ENCODE results near the gene ACTA2.

ACTA2 gene

DNA sequence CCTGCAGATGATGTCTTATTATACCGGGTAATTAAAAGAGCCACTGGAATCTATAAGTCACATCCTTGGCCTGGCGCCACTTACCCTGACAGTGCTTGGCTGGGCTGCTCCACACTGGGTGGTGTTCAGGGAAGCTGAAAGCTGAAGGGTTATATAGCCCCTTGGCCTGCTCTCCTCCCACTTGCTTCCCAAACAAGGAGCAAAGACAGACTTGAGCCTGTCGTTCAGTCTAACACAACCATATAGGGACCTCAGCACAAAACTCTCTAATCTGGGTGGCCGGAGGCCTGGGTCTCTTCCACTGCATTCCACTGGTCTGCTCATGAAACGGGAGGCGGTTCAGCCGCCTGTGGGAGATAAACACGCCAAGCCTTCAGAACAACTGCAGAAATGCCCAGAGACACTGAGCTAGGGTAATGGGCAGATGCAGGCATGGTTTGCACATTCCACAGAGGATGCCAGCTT lies at the start of gene ACTA2:
TSS of gene ACTA2 (minus strand) at position 127 of the 465 bp plus-strand sequence. CDS start 3,843 bp downstream, outside the sequence.
- DNase-seq (ENCODE audit: low read depth, low spot score): no peak

DNA sequence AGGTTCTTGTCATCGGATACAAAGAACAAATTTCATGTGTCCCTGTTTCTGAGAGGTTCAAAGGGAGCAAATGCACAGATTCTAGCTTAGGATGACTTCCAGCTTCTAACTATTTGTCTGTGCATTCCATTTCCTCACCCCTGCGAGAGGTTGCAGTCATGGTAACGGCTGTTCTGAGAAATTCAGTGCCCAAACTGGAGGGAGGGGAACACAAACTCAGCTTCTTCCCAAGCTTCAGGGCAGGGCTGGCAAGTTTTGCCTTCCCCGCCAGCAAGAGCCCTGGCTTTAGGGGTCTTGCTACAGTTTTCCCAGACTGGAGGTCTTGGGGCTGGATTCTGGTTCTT lies 49.1 kb upstream of the ACTA2 start:
- no peak for DNase-seq (ENCODE audit: low read depth, low spot score)

DNA sequence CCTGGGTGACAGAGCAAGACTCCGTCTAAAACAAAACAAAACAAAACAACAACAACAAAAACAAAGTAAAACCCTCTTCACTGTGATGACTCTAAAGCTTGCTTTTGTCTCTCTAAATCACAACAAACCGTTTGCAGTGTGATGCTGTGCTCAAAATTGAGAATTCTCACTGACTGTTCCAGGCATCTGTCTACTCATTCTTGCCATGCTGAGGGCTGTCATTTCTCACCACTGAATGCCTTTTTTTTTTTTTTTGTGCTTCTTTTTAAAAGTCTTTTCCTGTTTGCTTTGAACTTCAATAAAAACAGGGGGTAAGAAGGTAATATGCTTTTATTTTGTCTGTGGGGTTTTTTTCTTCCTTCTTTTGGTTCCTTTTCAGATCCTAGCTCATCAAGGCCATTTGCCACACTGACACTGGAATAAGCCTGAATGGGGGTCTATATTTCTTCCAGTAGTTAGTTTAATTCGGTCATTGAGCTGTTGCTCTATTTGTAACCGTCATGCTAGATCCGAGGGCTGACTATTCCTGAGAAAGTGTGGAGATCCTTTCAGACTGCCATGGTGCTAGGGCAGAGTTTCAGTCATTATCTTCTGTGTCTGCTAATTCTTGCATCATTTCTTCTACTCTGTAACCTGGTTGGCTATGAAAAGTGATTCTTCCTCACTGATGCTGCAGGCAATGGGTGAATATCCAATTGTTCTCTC lies 48.6 kb upstream of the ACTA2 start:
- DNase-seq (ENCODE audit: low read depth, low spot score): no peak

DNA sequence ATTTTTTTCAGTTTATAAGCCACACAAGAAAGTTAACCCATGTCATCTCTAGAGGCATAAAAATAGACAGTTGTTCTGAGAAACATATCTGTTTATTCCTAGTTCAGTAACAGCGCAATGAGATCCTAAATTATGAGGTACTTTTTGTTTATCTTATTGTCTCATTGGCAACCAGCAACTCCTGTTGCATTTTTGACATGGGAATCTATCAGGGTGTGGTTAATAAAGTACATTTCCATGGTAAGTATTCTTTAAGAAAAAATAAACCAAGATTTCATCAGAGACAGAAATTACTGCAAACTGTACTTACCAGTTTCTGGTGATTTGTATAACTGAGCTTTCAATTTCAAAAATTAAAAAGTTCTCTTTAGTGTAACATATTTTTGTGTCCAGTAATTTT lies 47.1 kb upstream of the ACTA2 start:
- DNase-seq (ENCODE audit: low read depth, low spot score): no peak

DNA sequence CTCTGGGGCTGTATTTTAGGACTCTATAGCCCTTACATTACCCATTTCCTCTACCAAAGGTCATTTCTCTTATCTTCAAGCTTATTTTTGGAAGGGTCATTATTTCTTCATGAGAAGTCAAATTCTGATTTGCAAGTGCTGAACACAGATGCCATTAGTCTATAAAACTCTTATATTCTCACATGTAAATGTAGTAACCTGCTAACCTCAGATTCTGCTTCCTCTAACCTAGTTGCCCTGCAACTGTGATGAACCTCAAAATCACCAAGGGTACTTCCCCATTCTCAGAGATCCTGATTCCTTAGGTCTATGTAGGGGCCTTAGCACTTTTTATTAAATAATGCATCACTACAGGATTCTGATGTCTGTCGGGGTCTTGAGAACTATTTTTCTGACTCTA lies 44.4 kb upstream of the ACTA2 start:
- no peak for DNase-seq (ENCODE audit: low read depth, low spot score)

DNA sequence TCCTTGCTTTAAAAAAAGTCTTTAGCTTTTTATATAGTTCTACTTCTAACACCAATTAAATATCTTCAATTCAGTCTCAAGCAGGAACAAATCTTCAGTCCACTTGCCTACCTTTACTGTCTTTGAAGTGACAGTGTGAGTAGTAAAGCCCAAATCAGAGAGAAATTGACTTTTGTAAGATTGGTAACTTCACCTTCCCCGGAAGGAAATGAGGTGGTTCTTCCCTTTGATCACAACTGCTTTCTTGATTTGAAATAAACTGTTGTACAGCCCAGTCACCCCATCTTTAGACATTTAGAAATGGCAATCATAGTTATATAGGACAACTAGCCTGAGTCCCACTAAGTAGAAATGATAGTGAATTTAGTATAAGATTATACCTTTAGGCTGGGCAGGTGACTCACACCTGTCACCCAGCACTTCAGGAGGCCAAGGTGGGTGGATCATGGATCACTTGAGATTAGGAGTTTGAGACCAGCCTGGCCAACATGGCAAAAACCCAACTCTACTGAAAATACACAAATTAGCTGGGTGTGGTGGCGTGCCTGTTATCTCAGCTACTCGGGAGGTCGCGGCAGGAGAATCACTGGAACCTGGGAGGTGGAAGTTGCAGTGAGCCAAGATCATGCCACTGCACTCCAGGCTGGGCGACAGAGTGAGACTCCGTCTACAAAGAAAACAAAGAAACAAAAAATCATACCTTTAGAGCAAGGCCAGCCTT lies 42.7 kb upstream of the ACTA2 start:
- no peak for DNase-seq (ENCODE audit: low read depth, low spot score)

DNA sequence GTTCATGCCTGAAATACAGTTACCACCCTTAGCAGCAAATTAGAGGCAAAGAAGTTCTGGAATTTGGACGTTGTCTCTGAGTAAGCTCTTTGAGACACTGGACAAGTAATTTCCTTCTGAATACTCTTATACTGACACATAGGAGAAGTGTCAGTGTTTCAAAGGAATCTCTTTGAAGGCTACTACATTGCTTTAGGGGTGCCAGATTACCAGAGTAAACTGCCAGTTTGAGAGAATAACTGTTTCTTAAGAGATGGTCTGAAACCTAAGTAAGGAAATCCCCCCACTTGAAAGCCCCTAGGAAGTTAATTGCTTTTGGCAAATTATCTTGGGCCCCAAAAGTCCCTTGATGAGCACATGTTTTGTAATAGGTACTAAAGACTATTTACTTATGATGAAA lies 41.4 kb upstream of the ACTA2 start:
- DNase-seq (ENCODE audit: low read depth, low spot score): no peak

DNA sequence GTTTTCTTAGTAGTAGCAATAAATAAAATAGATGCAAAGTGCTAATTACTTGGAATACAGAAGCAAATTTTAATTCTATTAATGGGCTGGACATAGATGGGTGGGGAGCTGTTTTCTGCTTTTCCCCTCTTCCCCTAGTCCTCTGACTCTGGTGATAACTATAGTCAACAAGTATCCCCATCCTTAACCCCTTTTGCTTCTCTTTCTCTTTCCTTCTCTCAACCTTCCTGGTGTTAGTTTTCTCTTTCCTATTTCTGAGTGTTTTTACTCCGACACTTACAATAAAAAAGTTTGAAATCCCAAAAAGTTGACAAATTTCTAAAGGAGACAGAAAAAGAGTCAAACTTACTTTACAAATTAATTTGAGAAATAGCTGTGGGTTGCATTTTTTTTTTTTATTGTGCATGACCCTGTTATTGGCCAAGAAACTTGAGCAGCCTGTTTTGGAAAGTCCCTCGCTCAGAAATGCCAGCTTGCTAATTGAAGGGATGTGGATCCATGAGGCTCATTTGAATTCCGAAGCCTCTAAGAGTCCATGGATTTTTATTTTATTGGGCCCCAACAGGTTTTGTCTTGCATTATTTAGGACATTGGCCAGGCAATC lies 40.5 kb upstream of the ACTA2 start:
- DNase-seq (ENCODE audit: low read depth, low spot score): no peak

DNA sequence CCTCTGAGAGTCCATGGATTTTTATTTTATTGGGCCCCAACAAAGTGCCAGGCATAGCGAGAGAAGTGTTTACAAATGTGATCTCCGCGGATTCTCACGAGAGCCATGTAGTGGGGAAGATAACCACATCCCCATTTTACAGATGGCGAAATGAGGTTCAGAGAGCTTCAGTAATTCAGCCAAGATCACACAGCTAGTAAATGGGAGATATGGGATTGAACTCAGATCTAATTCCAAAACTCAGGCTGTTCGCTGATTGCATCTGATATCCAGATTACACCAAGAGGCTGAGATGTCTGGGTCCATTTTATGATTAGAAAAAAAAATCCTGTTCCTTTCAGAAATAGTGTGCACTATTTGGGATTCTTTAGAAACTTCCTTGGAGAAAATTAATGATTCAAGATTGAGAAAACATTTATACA lies 39.3 kb upstream of the ACTA2 start:
- DNase-seq (ENCODE audit: low read depth, low spot score): no peak

DNA sequence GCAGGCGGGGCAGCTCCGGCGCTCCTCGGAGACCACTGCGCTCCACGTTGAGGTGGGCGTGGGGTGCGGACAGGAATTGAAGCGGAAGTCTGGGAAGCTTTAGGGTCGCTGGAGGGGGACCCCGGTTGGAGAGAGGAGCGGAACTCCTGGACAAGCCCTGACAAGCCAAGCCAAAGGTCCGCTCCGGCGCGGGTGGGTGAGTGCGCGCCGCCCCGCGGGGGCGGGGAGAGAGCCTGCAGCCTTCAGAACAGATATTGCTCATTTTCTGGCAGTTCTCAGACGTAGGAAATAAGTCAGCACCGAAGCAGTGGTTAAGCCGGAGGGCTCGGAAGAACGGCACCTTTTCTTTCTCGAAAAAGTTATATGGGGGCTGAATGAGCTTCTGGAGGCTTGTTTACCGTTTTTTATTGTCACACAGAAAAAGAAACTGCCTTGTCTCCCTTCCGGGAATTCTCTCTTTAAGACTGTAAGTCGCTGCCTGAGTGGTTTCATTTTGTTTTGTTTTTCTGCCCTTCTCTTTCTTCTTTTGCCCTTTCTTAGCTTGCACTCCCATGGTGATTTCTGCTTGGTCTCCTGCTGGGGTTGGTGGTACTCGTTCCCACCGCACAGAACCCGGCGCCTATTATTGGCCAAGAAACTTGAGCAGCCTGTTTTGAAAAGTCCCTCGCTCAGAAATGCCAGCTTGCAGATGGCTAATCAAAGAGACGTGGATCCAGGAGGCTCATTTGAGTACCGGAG lies 38.8 kb upstream of the ACTA2 start:
- DNase-seq (ENCODE audit: low read depth, low spot score): no peak

DNA sequence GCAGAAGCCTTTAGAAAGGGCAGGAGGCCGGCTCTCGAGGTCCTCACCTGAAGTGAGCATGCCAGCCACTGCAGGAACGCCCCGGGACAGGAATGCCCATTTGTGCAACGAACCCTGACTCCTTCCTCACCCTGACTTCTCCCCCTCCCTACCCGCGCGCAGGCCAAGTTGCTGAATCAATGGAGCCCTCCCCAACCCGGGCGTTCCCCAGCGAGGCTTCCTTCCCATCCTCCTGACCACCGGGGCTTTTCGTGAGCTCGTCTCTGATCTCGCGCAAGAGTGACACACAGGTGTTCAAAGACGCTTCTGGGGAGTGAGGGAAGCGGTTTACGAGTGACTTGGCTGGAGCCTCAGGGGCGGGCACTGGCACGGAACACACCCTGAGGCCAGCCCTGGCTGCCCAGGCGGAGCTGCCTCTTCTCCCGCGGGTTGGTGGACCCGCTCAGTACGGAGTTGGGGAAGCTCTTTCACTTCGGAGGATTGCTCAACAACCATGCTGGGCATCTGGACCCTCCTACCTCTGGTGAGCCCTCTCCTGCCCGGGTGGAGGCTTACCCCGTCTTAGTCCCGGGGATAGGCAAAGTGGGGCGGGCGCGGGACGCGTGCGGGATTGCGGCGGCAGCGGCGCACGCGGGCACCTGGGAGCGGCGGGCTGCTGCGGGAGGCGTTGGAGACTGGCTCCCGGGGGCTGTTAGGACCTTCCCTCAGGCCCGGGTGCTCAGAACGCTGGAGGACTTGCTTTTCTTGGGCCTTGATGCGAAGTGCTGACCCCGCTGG lies 38.0 kb upstream of the ACTA2 start, which contains the start of gene FAS:
TSS of gene FAS (plus strand) at position 415 of the 777 bp plus-strand sequence. CDS start at position 494, 79 bp downstream.
- no peak for DNase-seq (ENCODE audit: low read depth, low spot score)

DNA sequence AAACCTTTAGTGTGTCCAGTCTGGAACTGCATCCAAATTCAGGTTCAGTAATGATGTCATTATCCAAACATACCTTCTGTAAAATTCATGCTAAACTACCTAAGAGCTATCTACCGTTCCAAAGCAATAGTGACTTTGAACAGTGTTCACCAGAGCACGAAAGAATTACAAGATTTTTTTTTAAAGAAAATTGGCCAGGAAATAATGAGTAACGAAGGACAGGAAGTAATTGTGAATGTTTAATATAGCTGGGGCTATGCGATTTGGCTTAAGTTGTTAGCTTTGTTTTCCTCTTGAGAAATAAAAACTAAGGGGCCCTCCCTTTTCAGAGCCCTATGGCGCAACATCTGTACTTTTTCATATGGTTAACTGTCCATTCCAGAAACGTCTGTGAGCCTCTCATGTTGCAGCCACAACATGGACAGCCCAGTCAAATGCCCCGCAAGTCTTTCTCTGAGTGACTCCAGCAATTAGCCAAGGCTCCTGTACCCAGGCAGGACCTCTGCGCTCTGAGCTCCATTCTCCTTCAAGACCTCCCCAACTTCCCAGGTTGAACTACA lies 37.3 kb upstream of the ACTA2 start:
- DNase-seq (ENCODE audit: low read depth, low spot score): no peak

DNA sequence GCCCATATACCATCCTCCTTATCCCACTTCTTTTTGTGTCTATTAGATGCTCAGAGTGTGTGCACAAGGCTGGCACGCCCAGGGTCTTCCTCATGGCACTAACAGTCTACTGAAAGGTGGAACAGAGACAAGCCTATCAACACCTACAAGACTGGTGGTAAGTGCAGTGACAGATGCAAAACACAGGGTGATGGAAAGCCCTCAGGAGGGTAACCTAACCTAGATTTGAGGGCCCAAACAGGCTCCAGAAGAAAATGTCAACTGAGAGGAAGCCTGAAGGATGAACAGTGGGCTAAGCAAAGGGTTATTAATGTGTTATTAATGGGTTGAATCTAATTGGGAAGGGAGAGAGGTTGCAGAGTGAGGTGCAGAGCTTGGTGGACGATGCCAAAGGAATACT lies 36.9 kb upstream of the ACTA2 start:
- no peak for DNase-seq (ENCODE audit: low read depth, low spot score)

DNA sequence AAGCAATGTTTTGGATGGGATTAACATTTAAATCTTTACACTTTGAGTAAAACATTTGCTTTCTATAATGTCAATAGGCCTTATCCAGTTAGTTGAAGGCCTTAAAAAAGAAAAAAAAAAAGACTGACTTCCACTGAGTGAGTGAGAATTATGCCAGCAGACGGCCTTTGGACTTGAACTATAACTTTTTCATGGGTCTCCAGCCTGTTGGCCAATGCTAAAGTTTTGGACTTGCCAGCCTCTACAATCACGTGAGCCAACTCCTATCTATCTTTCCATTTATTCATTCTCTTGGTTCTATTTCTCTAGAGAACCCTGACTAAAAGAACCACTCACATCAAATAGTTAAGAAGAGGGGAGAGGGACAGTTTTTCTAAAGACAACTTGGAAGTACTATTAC lies 35.3 kb upstream of the ACTA2 start:
- no peak for DNase-seq (ENCODE audit: low read depth, low spot score)

DNA sequence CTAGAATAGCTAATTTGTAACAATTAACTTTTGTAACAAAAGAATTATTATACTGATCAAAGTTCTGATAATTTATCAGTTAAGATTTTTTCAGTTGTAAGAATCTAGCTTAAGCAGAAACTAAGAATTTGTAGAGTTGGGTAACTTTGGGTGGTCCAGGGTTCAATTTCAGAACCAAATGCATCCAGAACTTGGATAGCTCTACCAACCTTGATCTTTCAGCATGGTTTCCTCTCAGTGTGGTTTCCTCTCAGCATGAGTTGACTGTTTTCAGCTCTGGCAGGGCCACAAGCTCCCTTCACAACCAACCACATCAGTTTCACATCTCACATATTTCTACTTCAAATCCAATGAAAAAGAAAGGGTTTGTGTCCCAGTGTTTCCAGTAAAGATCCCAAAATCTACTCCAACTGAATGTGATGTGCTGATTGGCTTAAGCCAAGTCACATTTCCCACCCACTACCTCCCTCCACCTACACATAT lies 34.7 kb upstream of the ACTA2 start:
- no peak for DNase-seq (ENCODE audit: low read depth, low spot score)

DNA sequence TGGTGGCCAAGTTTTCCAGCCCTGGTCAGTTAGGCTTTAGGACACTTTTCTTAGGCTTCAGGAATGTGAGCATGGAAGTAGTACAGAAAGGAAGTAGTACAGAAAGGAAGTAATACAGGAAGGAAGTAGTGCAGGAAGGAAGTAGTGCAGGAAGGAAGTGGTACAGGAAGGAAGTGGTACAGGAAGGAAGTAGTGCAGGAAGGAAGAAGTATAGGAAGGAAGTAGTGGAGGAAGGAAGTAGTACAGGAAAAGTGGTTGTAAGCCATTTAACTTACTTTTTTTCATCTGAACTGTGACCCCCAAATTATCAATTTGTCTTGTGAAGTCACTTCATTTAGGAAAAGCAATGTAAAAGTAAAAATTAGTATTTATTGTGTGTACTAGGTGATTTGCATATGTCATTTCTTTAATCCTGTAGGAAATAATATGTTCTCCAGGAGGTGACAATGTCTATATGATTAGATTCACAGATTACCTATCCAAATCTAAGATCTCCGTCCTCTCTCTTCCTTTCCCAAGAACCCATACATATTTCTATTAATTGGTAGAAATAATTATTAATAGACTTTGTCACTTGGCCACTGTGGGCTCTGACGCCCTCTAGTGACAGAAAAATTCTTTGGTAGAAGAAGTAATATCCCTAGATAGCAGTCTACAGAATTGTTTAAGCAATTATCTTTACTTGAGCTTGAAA lies 34.1 kb upstream of the ACTA2 start:
- no peak for DNase-seq (ENCODE audit: low read depth, low spot score)

DNA sequence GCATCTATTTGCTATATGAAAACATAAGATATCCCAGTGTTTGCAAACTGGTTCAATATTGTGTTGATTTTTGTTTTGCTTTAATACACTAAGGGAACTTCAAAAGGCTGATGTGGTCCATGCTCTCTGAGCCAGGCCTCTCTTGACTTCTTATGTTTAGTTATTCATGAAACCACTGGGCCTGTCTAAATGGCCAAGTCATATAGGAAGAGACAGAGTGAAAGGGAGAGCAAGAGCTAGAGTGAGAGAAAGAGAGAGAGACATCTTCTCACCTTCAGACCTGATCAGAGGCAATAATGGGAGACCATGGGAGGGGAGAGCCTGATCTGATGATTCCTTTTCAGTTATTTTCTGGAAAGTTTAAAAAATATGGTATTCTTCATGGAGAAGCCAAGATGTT lies 32.0 kb upstream of the ACTA2 start:
- no peak for DNase-seq (ENCODE audit: low read depth, low spot score)

DNA sequence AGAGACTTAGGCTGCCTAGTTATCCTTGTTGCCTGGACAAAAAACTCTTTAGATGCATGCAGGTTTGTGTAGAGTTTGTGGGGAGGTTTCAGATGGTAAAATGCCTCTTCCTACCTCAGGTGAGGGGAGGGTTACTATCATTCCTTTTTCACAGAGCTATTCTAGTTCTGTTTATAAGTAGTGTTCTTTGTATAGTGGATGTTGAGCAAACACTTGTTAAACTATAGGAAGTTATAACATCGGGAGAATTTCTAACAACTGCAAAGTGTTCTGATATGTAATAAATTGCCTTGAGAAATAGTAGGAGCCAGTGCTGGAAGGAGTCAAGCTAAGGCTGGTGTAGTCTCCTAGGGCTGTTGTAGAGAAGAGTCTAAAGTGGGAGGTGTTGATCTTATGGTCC lies 31.4 kb upstream of the ACTA2 start:
- DNase-seq (ENCODE audit: low read depth, low spot score): no peak

DNA sequence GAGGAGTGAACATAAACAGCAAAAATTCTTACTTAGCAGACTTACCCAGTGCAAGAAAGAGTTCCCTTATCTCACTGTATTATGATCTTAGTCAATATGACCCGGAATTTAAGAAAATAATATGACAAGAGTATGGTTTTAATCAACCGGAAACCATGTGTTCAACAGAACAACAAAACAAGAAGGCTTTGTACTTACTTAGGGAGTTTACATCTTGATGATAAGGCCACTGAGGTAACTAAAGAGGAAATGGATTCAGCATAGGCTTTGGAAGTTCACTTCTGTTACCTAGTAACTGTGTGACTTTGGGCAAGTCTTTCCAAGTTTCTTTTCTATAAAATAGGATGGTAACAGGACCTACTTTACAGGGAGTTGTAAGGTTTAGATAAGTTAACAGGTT lies 30.6 kb upstream of the ACTA2 start:
- DNase-seq (ENCODE audit: low read depth, low spot score): no peak

DNA sequence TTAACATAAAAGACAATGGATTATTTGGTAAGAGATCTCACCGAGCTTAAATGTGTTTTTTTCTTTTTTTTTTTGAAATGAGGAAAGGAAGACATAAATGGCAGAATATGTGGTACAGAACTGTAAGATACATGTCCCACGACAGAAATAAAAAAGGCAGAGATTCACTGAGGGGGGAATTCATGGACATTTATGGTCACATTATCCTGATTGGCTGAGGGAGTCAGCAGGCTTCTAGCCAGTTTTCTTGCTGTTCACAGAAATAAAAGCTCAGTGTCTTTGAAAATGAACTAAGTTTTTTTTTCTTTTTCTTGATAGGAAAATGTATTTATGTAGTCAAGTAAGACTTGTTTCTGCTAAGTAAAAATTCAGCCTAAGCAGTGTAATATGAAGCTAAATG lies 29.8 kb upstream of the ACTA2 start:
- no peak for DNase-seq (ENCODE audit: low read depth, low spot score)
